Body of pancreas (tissue), 4 donors: Measurements from ENCODE around the gene DMXL2.

Experiments
- CTCF ChIP-seq, 7 experiments: fragments of 450-650 bp in 4 of 7; fragments of 200-600 bp in 3 of 7; sonication (generic) in 3 of 7; IDR thresholded peaks; one replicate each; pipeline ENCODE4 v1.5.1; 2016 to 2019; ENCODE audit warnings: antibody characterized with exemption in 7 of 7
- POLR2A ChIP-seq, 3 donors: fragments of 450-650 bp; IDR thresholded peaks; one replicate each; pipeline ENCODE4 v1.6.1; 2016; ENCODE audit warnings: antibody characterized with exemption in 3 of 3, mild to moderate bottlenecking in 2 of 3

- no peak for TF ChIP-seq CTCF (IDR thresholded peaks at IDR 0.05)
- TF ChIP-seq POLR2A (IDR thresholded peaks at IDR 0.05), result no peak
These were observed 46.2 kb downstream of the DMXL2 start for GRCh38 chr15:51576286-51576850.
